Epidermal melanocyte (primary cell): ENCODE measurements around the gene RNF13.
"Not testable (repeated sequence)": the region's sequence is repeated elsewhere in the genome, so short reads cannot be mapped to it uniquely, and the experiment has no call there.

Experiments
- DNase-seq: peaks from one replicate; pipeline ENCODE4 v3.0.0; 2011; ENCODE audit warnings: low spot score; ENCODE audit not compliant: insufficient read length

RNF13 gene

DNA sequence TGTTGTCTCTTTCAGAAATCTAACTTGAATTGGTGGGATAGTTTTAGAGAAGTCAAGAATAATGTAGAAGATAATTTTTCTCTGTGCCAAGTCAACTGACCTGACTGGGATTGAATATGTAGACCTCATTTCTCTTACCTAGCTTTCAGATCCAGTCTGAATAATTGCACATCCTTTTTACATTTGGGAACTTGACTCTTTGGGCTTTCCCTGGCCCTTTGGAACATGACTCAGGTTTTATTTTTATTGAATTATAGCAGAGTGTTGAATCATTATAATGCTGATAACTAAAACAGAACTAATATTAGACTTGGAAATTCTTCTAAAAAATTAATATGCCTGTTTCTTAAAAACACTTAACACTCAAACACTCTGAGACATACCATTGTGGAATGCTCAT, 81.2 kb downstream of the RNF13 start:
- DNase-seq = no peak

DNA sequence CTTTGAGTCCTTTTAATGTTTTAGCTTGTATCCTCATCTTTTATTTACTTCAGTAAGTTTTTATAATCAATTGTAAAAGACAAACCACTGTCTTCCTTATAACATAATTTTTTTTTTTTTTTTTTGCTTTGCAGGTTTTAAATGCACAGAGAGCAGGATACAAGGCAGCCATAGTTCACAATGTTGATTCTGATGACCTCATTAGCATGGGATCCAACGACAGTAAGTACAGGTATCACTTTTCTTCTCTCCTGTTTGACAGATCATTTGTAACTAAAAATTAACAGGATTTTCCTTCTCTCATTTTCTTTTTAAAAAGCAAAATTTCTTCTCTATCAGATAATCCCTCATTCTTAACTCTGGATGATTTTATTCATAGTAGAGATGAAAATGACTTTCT, 82.3 kb downstream of the RNF13 start:
- DNase-seq = no peak

DNA sequence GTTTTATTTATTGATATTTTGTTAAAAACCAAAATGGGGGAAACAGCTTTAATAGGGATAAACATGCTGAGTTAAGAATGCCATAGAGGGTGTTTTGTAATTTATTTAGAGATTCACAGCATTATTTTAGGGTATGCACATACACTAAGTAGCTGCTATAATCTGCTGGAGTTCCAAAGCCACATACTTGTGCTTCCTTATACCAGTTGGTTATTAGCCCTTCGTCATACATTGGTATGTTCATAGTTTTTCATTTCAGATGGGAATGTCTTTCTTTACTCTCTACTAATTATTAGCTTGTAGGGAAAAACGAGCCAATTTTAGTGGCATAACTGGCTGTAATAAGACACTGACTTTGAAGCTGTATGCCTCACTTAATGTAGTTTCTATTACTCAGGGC, 82.8 kb downstream of the RNF13 start:
- no peak for DNase-seq

DNA sequence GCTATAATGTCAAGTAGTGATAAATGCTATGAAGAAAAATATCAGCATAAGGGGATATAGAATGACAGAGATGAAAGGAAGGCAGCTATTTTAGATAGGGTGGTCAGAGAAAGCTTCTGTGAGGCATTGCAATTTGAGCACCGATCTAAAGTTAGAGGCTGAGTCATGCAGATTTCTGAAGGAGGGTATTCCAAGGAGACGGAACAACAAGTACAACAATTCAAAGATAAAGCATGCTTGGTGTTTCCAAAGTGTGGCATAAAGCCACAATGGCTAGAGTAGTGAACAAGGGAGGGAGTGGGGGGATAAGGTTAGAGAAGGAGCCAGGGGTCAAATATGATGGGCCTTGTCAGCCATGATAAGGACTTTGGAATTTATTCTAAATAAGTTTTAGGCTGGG, 85.8 kb downstream of the RNF13 start:
- no peak for DNase-seq

DNA sequence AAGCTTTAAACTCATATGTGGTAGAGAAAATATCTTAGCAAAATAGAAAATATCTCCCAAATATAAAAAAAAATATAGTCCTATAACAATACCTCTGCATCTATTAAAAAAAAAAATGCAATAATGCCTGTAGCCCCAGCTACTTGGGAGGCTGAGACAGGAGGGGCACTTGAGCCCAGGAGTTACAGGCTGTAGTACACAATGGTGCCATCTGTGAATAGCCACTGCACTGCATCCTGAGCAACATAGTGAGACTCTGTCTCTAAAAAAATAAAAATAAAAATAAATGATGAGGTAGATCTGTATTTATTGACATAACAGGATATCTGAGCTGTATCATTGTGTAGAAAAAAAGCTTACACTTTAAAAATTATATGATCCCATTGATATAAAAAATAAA, 87.3 kb downstream of the RNF13 start:
- DNase-seq = no peak

DNA sequence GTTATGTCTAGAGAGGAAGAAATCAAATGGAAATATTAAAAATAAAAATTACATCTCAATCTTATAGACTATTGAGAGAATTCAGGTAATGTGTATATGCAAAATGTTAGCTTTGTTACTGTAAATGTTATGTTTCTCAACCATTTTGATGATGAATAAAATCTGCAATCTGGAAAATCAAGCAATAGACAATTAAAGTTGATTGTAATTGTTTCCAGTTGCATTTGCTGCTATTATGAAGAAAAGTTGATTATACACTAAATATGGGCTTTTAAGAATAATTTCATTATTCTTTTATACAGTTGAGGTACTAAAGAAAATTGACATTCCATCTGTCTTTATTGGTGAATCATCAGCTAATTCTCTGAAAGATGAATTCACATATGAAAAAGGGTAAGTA, 88.8 kb downstream of the RNF13 start:
- no peak for DNase-seq

DNA sequence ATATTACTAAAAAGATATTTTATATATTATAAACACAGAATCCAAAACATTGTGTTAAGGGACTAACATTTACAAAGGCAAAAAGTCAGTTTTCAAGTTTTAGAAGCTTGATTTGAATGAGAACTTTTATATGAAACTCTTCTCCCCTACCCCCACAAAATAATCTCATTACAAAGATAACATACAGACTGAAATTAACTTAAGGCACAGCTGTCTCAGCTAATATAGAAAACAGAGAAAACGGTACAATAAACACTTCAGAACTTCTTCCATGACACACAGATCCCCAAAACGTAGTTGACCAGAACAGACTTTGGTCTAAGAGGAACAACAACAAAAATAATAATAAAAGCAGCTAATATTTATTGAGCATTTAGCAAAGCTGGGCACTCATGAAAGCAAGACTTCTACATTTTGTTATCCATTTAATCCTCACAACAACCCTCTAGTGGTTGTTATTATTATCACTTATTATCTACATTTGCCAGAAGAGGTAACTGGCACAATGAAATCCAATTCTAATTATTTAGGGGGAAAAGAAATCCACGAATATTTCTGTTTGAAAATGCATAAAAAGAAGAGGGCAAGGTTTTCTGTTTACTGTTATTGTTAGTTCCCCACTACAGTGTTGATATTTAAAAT, 89.6 kb downstream of the RNF13 start:
- DNase-seq = no peak

DNA sequence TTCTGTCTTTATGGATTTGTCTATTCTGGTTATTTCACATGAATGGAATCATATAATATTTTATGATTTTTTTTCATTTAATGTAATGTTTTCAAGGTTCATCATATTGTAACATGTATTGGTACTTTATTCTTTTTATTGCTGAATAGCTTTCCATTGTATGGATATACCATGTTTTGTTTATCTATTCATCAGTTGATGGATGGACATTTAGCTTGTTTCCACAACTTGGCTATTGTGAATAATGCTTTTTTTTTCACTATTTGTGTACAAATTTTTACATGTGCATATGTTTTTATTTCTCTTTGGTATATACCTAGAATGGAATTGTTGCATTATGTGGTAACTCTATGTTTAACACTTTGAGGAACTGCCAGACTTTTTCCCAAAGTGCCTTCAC, 93.0 kb downstream of the RNF13 start:
- no peak for DNase-seq

DNA sequence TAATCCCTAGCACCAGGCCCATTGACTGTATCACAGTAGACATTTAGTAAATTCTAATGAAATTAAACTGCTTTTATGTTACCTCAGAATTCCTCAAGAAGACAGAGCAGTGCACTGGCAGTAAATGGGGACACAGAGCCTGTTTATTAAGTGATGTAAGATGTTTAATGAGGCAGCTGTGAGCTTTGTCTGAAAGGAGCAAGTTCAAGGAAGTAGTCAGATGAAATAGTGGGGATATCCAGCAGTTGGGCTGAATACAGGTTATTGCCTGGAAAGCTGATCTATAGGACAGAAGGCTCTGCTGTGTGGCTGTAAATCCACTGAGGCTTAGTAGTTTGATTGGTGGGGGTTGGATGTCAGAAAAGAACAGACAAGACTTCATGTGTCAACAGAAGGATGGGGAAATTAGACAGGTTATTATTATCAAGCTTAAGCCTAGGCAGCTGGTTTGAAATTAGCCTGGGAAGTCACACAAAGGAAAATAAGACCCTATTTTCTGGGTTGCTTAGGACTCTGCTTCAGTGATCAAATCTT, 95.5 kb downstream of the RNF13 start:
- no peak for DNase-seq

DNA sequence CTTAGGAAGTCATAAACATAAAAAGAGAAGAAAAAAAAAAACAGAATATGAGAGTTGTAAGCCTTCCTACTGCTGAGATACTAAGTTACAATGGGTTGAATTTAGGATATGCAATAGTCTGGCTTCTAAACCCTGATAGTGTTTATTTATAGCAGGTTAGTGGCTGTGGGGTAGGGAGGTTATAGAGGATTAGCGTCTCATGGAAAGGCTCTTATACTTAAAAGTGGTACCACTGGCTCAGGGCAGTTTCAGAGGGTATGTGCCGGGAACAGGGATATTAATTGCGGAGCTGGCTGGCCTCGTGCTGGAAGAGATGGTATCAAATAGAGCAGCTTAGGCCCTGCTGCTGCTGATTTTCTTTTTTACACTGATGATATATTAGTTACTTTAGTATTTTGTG, 96.9 kb downstream of the RNF13 start:
- DNase-seq = no peak

DNA sequence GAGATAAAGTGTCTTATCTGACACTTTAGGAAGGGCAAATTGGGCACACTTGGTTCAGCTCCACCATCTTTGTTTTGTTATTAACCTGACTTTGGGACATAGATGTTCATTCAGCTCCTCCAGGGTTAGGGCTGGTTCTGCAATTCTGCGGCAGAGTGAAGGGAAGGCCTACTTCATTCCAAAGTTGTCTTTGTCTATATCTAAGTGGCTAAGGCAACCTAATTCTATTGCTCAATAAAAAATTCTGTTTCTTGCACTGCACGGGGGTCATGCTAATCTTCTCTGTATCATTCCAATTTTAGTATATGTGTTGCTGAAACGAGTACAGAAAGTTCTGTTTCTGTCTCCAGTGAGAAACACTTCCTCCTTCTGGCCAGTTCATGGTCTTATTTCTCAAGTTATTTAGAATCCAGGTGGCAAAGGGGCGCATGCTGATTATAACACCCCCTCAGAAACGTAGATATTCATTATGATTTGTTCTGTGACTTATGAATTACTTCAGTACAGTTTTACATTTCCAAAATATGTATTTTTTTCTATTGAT, 104.2 kb downstream of the RNF13 start:
- no peak for DNase-seq

DNA sequence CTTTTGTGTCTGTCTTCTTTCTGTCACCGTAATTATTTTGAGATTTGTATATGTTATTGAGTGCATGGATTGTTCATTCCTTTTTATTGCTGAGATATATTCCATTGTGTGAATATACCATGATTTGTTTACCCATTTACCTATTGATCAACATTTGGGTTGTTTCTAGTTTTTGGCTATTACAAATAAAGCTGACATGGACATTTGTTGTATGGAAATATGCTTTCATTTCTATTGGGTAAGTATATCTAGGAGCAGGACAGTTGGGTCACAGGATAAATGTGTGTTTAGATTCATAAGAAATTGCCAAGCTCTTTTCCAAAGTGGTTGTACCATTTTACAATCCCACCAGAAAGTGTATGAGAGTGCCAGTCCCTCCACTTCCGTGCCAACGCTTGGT, 106.5 kb downstream of the RNF13 start:
- no peak for DNase-seq

DNA sequence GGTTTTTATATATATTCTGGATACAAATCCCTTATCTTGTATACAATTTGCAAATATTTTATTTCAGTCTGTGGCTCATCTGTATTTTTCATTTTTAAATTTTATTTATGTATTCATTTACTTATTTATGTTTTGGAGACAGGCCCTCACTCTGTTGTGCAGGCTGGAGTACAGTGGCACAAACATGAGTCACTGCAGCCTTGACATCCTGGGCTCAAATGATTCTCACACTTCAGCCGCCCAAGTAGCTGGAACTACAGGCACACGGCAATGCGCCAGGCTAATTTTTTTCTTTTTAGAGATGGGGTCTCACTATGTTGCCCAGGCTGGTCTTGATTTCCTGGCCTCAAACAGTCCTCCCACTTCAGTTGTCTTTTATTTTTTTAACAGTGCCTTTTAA, 107.1 kb downstream of the RNF13 start:
- no peak for DNase-seq

DNA sequence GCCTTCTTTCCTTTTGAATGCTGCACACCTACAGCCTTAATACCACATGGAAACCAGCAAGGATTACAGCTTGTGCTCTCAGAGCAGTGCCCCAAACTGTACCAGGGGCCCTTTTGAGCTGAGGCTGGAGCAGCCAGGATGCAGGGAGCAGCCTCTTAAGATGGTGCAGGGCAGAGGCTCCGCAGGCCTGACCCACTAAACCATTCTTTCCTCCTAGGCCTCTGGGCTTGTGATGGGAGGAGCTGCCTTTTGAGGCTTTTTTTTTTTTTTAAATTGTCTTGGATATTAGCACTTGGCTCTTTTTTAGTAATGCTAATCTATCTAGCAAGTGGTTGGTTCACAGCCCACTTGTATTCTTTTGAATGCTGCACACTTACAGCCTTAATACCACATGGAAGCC, 120.0 kb downstream of the RNF13 start:
- DNase-seq = no peak

DNA sequence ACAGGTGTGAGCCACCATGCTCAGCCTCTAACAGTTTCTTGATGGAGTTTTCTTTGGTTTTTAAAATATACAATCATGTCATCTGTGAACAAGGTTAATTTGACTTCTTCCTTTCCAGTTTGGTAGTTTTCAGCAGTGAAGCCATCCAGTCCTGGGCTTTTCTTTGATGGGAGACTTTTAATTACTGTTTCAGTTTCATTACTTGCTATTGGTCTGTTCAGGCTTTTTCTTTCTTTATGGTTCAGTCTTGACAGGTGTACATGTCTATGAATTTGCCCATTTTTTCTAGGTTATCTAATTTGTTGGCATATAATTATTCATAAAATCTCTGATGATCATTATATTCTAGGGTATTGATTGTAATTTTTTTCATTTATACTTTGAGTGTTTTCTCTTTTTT, 120.8 kb downstream of the RNF13 start:
- DNase-seq = no peak

DNA sequence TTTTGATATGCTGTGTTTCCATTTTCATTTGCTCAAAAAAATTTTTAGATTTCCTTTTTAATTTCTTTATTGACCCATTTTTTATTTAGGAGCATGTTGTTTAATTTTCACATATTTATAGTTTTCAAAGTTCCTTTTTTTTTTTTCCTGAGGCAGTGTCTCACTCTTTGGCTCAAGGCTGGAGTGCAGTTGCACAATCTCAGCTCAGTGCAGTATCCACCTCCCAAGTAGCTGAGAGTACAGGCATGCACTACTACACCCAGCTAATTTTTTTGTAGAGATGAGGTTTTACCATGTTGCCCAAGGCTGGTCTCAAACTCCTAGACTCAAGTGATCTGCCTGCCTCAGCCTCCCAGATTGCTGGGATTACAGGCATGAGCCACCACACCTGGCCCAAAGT, 121.5 kb downstream of the RNF13 start:
- no peak for DNase-seq

DNA sequence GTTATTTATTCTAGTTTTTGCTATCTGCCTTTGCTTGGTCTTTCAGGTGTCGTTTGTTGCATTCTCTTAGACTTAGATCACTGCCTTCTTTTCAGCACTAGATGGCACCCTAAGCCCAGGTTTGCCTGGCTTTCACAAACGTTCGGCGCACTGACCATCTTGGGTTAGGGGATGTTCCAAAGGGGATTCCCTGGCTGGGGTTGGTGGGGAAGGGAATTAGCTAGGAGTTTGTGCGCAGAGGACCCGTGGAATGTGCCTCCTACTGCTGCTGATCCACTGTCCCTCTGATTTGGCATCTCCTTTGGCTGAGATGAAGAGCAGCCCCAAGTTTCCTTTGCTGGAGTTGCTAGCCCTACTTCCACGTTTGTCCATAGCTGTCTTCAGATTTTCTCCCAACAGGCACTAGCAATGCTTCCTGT, 123.8 kb downstream of the RNF13 start:
- peak; percentile 37 for DNase-seq

DNA sequence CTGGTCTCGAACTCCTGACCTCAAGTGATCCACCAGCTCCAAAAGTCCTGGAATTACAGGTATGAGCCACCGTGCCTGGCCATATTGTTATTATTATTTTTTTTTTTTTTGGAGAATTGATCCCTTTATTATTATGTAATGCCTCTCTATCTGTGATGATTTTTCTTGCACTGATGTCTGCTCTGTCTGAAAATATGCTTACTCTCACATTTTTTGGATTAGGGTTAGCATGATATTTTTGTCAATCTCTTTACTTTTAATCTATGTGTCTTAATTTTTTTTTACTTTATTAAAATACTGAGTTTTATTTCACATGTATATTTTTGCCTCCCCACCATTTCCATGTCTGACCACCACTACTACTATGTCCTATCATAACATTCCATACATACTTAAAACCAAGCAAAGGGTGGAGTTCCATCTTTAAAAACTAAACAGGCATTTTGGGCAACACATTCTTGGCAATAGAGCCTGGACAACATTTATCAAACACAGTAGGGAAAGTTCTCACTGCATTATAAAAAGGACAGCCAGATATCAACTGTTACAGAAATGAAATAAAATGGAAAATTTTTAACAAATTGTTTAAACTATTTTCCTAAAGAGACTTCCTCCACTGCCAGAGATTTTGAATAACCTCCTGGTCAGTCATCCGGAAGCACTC, 125.5 kb downstream of the RNF13 start:
- DNase-seq = not testable (repeated sequence)

DNA sequence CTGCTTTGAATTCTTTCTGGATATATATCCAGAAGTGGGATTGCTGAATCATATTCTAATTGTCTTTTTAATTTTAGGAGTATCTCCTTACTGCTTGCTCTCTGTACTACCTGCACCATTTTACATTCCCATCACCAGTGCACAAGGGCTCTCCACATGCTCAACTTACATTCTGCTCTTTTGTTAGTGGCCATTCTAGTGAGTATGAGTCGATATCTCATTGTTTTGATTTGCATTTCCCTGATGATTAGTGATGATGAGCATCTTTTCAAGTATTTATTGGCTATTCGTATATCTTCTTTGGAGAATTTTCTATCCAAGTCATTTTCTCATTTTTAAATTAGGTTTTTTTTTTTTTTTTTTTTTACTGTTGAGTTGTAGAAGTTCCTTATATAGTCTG, 128.2 kb downstream of the RNF13 start:
- DNase-seq = no peak

DNA sequence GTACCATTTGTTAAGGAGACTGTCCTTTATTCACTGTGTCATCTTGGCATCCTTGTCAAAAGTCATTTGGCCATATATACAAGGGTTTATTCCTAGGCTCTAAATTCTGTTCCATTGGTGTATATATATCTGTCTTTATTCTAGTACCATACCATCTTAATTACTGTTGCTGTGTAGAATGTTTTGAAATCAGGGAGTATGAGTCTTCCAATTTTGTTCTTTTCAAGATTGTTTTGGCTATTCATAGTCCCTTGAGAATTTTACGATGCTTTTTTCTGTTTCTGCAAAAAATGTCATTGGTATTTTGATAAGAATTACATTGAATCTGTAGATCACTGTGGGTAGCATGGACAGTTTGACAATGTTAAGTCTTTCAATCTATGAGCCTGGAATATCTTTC, 128.9 kb downstream of the RNF13 start:
- DNase-seq = no peak

DNA sequence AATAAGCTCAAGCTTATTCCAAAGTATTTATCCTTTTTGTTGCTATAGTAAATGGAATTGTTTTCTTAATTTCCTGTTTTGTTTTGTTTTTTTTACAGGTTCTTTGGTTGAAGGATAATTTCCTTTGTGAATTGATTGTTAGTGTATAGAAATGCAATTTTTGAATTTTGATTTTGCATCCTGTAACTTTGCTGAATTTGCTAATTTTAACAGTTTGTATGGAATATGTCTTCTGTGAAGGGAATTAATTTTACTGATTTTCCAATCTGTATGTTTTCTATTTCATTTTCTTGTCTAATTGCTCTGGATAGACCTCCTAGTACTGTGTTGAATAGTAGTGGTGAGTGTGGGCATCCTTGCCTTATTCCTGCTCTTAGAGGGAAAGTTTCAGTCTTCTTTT, 129.4 kb downstream of the RNF13 start:
- no peak for DNase-seq

DNA sequence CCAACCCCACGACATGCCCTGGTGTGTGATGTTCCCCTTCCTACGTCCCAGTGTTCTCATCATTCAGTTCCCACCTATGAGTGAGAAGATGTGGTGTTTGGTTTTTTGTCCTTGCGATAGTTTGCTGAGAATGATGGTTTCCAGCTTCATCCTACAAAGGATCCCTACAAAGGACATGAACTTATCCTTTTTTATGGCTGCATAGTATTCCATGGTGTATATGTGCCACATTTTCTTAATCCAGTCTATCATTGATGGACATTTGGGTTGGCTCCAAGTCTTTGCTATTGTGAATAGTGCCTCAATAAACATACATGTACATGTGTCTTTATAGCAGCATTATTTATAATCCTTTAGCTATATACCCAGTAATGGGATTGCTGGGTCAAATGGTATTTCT, 131.0 kb downstream of the RNF13 start:
- DNase-seq = not testable (repeated sequence)

DNA sequence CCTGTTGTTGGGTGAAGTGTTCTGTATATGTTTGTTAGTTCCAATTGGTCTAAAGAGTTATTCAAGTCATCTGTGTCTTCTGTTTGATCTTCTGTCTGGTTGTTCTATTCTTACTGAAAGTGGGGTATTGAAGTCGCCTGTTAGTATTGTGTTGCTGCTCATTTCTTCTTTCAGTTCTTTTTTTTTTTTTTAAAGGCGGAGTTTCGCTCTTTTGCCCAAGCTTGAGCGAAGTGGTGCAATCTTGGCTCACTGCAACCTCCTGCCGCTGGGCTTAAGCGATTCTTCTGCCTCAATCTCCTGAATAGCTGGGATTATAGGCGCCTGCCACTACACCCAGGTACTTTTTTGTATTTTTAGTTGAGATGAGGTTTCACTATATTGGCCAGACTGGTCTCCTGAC, 134.2 kb downstream of the RNF13 start:
- DNase-seq = no peak
